Activated naive CD8-positive, alpha-beta T cell treated with anti-CD3 and anti-CD28 coated beads, Interleukin-2, amount 50 U/mL, for 24 hours (primary cell): ENCODE measurements around the gene NEO1.
A peak's percentile ranks its signal among the peaks of the same experiment; 100 is the strongest.

Source experiments
- ATAC-seq: fragments of 150-1000 bp; cut with Tn5 transposase; one replicate; pipeline ENCODE4 v1.10.0; 2021
- DNase-seq: peaks from one replicate; pipeline ENCODE4 v3.0.0; 2021
- H3K27ac Mint-ChIP-seq: one replicate; pipeline ENCODE4 v1.8.0; 2021; ENCODE audit warnings: mild to moderate bottlenecking, mixed read lengths
- H3K27me3 Mint-ChIP-seq: one replicate; pipeline ENCODE4 v1.8.0; 2021; ENCODE audit warnings: mixed read lengths
- H3K36me3 Mint-ChIP-seq: one replicate; pipeline ENCODE4 v1.8.0; 2021; ENCODE audit warnings: low read depth, mixed read lengths
- H3K4me1 Mint-ChIP-seq: one replicate; pipeline ENCODE4 v1.8.0; 2021; ENCODE audit warnings: mixed read lengths
- H3K4me3 Mint-ChIP-seq: one replicate; pipeline ENCODE4 v1.8.0; 2021; ENCODE audit warnings: mild to moderate bottlenecking, moderate library complexity, mixed read lengths
- H3K9me3 Mint-ChIP-seq: one replicate; pipeline ENCODE4 v1.8.0; 2021; ENCODE audit warnings: mixed read lengths

NEO1 gene

GRCh38 chr15:73340502-73341192 is 288.4 kb downstream of the NEO1 start:
- H3K9me3 Mint-ChIP-seq: peaks cover 9% of the 10 kb centered on the region
- no peak for ATAC-seq
- DNase-seq: no peak
- no peak overlapping the region for H3K4me3 Mint-ChIP-seq
- no peaks in the 10 kb centered on the region for H3K36me3 Mint-ChIP-seq
- H3K27me3 Mint-ChIP-seq: peaks cover 5% of the 10 kb centered on the region
- H3K27ac Mint-ChIP-seq: no peak overlapping the region
- H3K4me1 Mint-ChIP-seq: no peaks in the 10 kb centered on the region

GRCh38 chr15:73341886-73342600 is 289.8 kb downstream of the NEO1 start:
- Mint-ChIP-seq H3K4me3 (no peak overlapping the region), H3K27me3 (peaks cover 3% of the 10 kb centered on the region), H3K9me3 (peaks cover 9% of the 10 kb centered on the region), H3K36me3 (no peaks in the 10 kb centered on the region), H3K4me1 (no peaks in the 10 kb centered on the region), H3K27ac (no peak overlapping the region)
- no peak for DNase-seq
- no peak for ATAC-seq

GRCh38 chr15:73344056-73344455 is 291.8 kb downstream of the NEO1 start:
- Mint-ChIP-seq H3K36me3 (no peaks in the 10 kb centered on the region), H3K9me3 (peaks cover 9% of the 10 kb centered on the region), H3K27me3 (peaks cover 4% of the 10 kb centered on the region), H3K4me1 (no peaks in the 10 kb centered on the region), H3K4me3 (no peak overlapping the region), H3K27ac (no peak overlapping the region)
- DNase-seq (no peak), ATAC-seq (no peak)

- no peak for DNase-seq
- H3K4me3 Mint-ChIP-seq: no peak overlapping the region
- no peaks in the 10 kb centered on the region for H3K4me1 Mint-ChIP-seq
- no peak overlapping the region for H3K27ac Mint-ChIP-seq
- H3K27me3 Mint-ChIP-seq: peaks cover 4% of the 10 kb centered on the region
- no peaks in the 10 kb centered on the region for H3K36me3 Mint-ChIP-seq
- no peak for ATAC-seq
- H3K9me3 Mint-ChIP-seq: peaks cover 9% of the 10 kb centered on the region
Measured at GRCh38 chr15:73345658-73346057, 293.4 kb downstream of the NEO1 start.

- Mint-ChIP-seq H3K27me3 (peaks cover 4% of the 10 kb centered on the region), H3K4me3 (no peak overlapping the region), H3K9me3 (peaks cover 9% of the 10 kb centered on the region), H3K4me1 (no peaks in the 10 kb centered on the region), H3K27ac (no peak overlapping the region), H3K36me3 (no peaks in the 10 kb centered on the region)
- ATAC-seq: no peak
- peak; percentile 64 for DNase-seq
Measured at GRCh38 chr15:73346735-73347312, 294.6 kb downstream of the NEO1 start.

GRCh38 chr15:73349191-73349590 is 296.9 kb downstream of the NEO1 start:
- Mint-ChIP-seq H3K4me1 (no peaks in the 10 kb centered on the region), H3K27ac (no peak overlapping the region), H3K27me3 (peaks cover 6% of the 10 kb centered on the region), H3K36me3 (no peaks in the 10 kb centered on the region), H3K9me3 (no peaks in the 10 kb centered on the region), H3K4me3 (no peak overlapping the region)
- DNase-seq (no peak), ATAC-seq (no peak)

GRCh38 chr15:73352082-73352481 is 299.8 kb downstream of the NEO1 start:
- H3K9me3 Mint-ChIP-seq: no peaks in the 10 kb centered on the region
- ATAC-seq (no peak), DNase-seq (no peak)
- H3K4me3 Mint-ChIP-seq: no peak overlapping the region
- H3K4me1 Mint-ChIP-seq: no peaks in the 10 kb centered on the region
- H3K36me3 Mint-ChIP-seq: no peaks in the 10 kb centered on the region
- H3K27ac Mint-ChIP-seq: no peak overlapping the region
- H3K27me3 Mint-ChIP-seq: peaks cover 6% of the 10 kb centered on the region

GRCh38 chr15:73353734-73354133 is 301.5 kb downstream of the NEO1 start:
- Mint-ChIP-seq H3K4me1 (no peaks in the 10 kb centered on the region), H3K27ac (no peak overlapping the region), H3K27me3 (peaks cover 8% of the 10 kb centered on the region), H3K36me3 (no peaks in the 10 kb centered on the region), H3K9me3 (no peaks in the 10 kb centered on the region), H3K4me3 (no peak overlapping the region)
- DNase-seq (no peak), ATAC-seq (no peak)

GRCh38 chr15:73354241-73354640 is 302.0 kb downstream of the NEO1 start:
- no peaks in the 10 kb centered on the region for H3K4me1 Mint-ChIP-seq
- H3K27me3 Mint-ChIP-seq: peaks cover 10% of the 10 kb centered on the region
- ATAC-seq: no peak
- no peak overlapping the region for H3K27ac Mint-ChIP-seq
- DNase-seq: no peak
- H3K4me3 Mint-ChIP-seq: no peak overlapping the region
- no peaks in the 10 kb centered on the region for H3K36me3 Mint-ChIP-seq
- no peaks in the 10 kb centered on the region for H3K9me3 Mint-ChIP-seq
